ENCODE measurements around the gene NUP43. TPM values are rescaled to one million over a fixed set of nuclear protein-coding genes. Genes with fewer than 3 reads are reported as not detected.

Gene NUP43
- total and polyA plus RNA-seq, 2 of the 13 experiments (the other 11 are each of a cell fraction or from before 2014, with no cell fraction given): 38.9 to 85.1 TPM

DNA sequence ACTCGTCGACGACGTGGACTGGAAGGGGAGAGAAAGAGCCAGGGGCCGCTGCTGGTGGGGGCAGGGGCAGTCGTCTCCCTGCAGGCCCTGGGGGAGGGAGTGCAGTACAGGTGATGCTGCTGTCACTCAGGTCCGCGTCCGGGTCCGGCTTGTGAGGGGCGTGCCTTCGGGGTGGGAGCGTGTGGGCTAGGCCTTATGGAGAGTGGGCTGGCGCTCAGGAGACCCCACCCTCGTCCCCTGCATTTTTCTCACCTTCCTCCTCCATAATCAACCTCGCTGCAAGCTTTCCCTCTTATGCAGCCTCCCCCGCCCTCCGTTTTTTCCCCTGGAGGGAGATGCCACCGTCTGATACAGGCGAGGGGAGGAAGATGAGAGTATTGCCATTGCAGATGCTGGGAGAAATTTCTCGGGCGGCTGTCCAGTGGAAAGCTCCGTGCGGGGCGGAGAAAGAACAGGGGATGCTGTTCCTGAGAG lies 3.8 kb upstream of the NUP43 start (continued):
- TF ChIP-seq, protein P1, sequence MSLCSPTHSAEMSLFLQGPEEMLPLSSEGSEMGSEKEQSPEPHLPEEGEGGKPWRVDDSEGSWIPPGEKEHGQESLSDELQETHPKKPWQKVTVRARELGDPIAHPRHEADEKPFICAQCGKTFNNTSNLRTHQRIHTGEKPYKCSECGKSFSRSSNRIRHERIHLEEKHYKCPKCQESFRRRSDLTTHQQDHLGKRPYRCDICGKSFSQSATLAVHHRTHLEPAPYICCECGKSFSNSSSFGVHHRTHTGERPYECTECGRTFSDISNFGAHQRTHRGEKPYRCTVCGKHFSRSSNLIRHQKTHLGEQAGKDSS (CRISPR knock-in tag; IDR thresholded peaks at IDR 0.05; ENCODE audit: borderline replicate concordance, low read depth): no peak
- TF ChIP-seq SP1 (IDR thresholded peaks at IDR 0.05): no peak
- peak; percentile 35; the same call in 1 of the 2 replicates for TF ChIP-seq SP1 (CRISPR knock-in tag; IDR thresholded peaks at IDR 0.05)
- no peak for TF ChIP-seq MEIS2 (CRISPR knock-in tag; IDR thresholded peaks at IDR 0.05)
- TF ChIP-seq, protein P2, sequence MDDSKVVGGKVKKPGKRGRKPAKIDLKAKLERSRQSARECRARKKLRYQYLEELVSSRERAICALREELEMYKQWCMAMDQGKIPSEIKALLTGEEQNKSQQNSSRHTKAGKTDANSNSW (CRISPR knock-in tag; IDR thresholded peaks at IDR 0.05; ENCODE audit: borderline replicate concordance): no peak
- TF ChIP-seq RFX3 (CRISPR knock-in tag; IDR thresholded peaks at IDR 0.05): no peak
- TF ChIP-seq, protein P3, sequence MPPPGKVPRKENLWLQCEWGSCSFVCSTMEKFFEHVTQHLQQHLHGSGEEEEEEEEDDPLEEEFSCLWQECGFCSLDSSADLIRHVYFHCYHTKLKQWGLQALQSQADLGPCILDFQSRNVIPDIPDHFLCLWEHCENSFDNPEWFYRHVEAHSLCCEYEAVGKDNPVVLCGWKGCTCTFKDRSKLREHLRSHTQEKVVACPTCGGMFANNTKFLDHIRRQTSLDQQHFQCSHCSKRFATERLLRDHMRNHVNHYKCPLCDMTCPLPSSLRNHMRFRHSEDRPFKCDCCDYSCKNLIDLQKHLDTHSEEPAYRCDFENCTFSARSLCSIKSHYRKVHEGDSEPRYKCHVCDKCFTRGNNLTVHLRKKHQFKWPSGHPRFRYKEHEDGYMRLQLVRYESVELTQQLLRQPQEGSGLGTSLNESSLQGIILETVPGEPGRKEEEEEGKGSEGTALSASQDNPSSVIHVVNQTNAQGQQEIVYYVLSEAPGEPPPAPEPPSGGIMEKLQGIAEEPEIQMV (CRISPR knock-in tag; IDR thresholded peaks at IDR 0.05; ENCODE audit: low read depth): peak; percentile 100
- TF ChIP-seq ZMYM3 (CRISPR knock-in tag; IDR thresholded peaks at IDR 0.05): no peak
- TF ChIP-seq, protein P4, sequence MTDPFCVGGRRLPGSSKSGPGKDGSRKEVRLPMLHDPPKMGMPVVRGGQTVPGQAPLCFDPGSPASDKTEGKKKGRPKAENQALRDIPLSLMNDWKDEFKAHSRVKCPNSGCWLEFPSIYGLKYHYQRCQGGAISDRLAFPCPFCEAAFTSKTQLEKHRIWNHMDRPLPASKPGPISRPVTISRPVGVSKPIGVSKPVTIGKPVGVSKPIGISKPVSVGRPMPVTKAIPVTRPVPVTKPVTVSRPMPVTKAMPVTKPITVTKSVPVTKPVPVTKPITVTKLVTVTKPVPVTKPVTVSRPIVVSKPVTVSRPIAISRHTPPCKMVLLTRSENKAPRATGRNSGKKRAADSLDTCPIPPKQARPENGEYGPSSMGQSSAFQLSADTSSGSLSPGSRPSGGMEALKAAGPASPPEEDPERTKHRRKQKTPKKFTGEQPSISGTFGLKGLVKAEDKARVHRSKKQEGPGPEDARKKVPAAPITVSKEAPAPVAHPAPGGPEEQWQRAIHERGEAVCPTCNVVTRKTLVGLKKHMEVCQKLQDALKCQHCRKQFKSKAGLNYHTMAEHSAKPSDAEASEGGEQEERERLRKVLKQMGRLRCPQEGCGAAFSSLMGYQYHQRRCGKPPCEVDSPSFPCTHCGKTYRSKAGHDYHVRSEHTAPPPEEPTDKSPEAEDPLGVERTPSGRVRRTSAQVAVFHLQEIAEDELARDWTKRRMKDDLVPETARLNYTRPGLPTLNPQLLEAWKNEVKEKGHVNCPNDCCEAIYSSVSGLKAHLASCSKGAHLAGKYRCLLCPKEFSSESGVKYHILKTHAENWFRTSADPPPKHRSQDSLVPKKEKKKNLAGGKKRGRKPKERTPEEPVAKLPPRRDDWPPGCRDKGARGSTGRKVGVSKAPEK (CRISPR knock-in tag; IDR thresholded peaks at IDR 0.05; ENCODE audit: borderline replicate concordance): 0 out of 2 replicates have a peak, but pooled peaks have one; percentile 56
- TF ChIP-seq ZNF619 (CRISPR knock-in tag; IDR thresholded peaks at IDR 0.05): 0 out of 2 replicates have a peak, but pooled peaks have one; percentile 19
- peak; percentile 91 for TF ChIP-seq IKZF4 (CRISPR knock-in tag; IDR thresholded peaks at IDR 0.05; ENCODE audit: borderline replicate concordance, low read depth, not compliant biosample characterization)
- peak; percentile 82 for TF ChIP-seq ZNF768 (CRISPR knock-in tag; IDR thresholded peaks at IDR 0.05)
- peak; percentile 54 for TF ChIP-seq SMAD3 (CRISPR knock-in tag; IDR thresholded peaks at IDR 0.05)
- peak; percentile 93; the same call in 1 of the 2 replicates for TF ChIP-seq ZFP90 (CRISPR knock-in tag; IDR thresholded peaks at IDR 0.05; ENCODE audit: borderline replicate concordance)
- no peak for TF ChIP-seq CHD2 (IDR thresholded peaks at IDR 0.05; ENCODE audit: low read depth, low read length)
- TF ChIP-seq ZNF264 (CRISPR knock-in tag; IDR thresholded peaks at IDR 0.05): 0 out of 2 replicates have a peak, but pooled peaks have one; percentile 32
- no peak for TF ChIP-seq ZNF747 (CRISPR knock-in tag; IDR thresholded peaks at IDR 0.05; ENCODE audit: borderline replicate concordance)
- no peak for TF ChIP-seq TBX3 (IDR thresholded peaks at IDR 0.05; ENCODE audit: borderline replicate concordance)
- TF ChIP-seq, protein P5, sequence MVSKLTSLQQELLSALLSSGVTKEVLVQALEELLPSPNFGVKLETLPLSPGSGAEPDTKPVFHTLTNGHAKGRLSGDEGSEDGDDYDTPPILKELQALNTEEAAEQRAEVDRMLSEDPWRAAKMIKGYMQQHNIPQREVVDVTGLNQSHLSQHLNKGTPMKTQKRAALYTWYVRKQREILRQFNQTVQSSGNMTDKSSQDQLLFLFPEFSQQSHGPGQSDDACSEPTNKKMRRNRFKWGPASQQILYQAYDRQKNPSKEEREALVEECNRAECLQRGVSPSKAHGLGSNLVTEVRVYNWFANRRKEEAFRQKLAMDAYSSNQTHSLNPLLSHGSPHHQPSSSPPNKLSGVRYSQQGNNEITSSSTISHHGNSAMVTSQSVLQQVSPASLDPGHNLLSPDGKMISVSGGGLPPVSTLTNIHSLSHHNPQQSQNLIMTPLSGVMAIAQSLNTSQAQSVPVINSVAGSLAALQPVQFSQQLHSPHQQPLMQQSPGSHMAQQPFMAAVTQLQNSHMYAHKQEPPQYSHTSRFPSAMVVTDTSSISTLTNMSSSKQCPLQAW (CRISPR knock-in tag; IDR thresholded peaks at IDR 0.05): peak; percentile 92
- 0 out of 2 replicates have a peak, but pooled peaks have one; percentile 67 for TF ChIP-seq HNRNPL (IDR thresholded peaks at IDR 0.05; ENCODE audit: low read depth, low read length)

Data from HepG2 (cell line).